Stimulated activated CD4-positive, alpha-beta T cell treated with anti-CD3 and anti-CD28 coated beads, Interleukin-1b, Interleukin-23, amount 100 ng/mL, for 4 hours (primary cell): ENCODE data around the gene LRRFIP2.
"Not testable (repeated sequence)": the region's sequence is repeated elsewhere in the genome, so short reads cannot be mapped to it uniquely, and the experiment has no call there.

Experiments used
- DNase-seq, 2 donors: peaks; one replicate each; pipeline ENCODE4 v3.0.0-alpha.2; 2020; ENCODE audit warnings: low read depth in 2 of 2

LRRFIP2 gene

DNA sequence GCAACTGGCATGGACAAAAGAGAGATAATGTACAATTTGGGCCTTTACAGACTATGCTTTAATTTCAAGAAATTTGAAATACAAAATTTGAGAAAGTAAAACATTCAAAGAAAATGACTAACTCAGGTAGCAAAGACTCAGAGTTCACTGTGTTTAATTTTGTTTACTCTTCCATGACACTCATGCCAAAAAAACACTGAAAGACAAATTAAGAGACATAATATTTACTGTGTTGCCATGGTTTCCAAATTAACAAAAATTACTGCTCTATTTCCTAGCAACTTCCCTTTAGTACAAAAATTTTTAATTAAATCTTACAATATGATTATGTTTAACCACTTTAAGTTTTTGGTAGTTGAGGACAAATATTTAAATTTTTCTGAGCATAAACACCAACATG lies 29.6 kb downstream of the LRRFIP2 start:
- no peak for DNase-seq

DNA sequence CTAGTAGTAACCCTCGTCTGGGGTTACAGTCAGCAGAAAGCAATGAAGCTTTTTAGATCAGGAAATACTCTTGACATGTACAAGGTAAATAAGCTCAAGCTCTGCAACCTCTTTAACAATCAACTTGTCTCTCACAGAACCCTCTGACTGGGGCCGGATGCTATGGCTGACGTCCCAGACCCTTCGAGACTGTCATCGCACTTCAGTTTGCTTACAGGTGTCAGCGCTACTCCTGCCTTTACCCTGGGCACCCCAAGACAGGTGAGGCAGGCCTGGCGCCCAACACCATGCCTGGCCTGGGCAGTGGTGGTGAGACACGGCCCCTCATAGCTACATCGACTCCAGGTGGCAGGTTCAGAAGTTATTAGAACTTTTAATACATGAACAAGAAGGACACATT lies 30.6 kb downstream of the LRRFIP2 start:
- no peak for DNase-seq

DNA sequence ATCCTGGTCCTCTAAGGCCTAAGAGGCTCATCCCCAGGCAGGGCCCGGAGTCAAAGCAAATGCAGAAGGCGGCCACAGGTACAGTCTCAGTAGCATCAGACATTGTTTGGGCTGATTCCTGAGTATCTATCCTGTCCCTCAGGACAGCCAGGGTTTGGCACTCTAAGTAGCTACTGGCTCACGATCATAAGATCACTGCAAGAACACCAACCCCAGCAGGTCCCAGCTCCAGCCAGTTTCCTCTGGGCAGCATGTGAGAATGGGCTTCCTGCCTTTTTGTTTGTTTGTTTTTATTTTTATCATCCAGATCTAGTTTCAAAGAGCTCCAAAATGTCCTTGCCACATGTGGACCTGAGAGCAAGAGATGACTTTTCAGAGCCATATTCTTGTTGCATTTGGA lies 32.7 kb downstream of the LRRFIP2 start:
- no peak for DNase-seq

DNA sequence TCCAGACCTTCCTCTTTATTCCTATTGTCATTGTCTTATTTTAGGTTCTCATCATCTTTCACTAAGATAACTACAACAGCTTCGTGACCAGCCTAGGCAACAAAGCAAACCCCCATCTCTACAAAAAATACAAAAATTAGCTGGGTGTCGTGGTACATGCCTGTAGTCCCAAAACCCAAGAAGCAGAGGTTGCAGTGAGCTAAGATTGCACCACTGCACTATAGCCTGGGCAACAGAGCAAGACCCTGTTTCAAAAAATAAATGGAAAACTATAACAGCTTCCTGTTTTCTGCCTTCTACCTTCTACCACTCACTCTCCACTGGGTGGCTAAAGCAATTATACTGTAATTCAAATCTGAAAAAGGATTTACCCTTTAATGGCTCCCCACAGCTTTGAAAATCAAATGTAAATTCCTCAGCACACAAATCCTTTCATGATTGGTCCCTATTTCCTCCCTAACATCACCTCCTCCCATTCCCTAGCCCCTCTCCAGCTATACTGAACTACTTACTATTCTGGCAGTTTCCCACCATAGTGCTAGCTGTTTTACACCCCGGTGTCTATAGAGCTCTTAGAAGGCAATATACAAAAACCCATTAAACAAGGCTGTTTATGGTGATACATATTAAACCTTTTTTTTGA lies 33.4 kb downstream of the LRRFIP2 start:
- no peak for DNase-seq

DNA sequence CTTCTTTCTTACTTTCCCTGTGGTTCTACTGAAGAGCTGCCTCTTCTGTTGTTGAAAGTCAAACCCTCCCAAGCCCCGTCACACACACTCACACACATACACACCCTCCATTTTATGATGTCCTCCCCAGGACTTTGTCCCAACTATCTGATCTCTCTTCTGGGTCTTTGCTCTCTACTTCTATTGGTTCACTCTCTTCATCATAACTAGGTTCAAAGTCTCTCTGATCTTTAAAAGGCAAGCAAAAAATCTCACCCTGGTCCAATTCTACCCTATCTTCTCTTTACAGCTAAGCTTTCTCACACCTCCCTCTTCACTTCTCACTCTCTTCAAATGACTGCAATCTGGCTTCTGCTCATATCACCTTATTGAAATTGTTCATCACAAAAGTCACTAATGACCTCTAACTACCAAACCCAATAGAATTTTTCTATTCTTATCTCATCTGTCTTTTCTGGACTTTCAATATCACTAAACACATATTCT lies 34.8 kb downstream of the LRRFIP2 start:
- no peak for DNase-seq

DNA sequence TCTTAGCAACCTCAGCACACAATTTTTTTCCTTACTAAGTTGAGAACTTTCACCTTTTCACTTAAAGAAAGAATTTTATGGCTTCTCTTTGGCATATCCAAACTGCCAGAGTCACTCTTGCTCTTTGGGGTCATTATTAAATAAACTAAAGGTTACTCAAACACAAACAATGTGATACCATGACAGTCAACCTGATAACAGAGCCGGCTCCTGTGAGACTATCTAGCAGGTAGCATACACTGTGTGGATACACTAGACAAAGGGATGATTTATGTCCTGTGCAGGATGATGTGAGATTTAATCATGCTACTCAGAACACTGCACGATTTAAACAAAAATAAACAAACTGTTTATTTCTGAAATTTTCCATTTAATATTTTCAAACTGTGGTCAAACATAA lies 35.6 kb downstream of the LRRFIP2 start:
- no peak for DNase-seq

DNA sequence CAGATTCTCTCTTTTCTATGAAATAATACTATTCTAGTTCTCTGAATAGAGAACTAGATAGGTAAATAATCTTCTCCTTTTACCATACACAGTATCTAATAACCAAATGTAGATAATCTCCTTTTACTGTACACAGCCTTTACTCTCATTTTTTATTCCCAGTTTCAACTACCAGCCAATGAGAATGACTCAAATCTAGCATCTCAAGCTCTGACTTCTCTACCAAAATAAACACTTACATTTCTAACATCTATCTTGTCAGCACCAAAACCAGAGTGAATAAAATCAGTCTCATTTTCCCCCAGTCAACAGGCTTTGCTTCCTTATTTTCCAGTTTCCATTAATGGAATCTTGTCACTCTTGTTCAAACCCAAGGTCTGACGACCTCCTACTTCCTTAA lies 36.9 kb downstream of the LRRFIP2 start:
- DNase-seq, result no peak

DNA sequence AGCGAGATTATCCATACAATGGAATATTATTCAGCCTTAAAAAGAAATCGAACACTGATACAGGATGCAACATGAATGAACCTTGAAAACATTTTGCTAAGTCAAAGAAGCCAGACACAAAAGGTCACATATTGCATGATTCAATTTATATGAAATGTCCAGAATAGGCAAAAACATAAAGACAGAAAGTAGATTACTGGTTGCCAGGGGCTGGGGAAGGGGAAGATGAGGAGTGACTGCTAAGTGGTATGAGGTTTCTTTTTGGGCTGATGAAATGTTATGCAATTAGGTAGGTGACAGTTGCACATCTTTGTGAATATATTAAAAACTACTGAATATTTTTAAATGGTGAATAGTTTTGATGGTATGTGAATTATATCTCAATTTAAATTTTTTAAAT lies 38.3 kb downstream of the LRRFIP2 start:
- DNase-seq, result no peak

DNA sequence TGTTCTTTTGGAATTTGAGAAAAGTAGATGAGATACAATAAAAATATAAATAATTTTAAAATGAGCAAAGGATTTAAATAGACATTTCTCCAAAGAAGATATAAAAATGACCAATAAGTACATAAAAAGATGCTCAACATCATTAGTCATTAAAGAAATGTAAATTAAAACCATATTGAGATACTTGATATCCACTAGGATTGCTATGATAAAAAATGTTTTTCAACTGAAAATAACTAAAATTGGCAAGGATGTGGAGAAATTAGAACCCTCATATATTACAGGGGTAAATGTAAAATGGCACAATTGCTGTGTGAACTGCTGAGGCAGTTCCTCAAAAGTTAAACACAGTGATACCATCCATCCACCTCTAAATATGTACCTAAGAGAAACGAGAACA lies 38.8 kb downstream of the LRRFIP2 start:
- DNase-seq, result no peak

DNA sequence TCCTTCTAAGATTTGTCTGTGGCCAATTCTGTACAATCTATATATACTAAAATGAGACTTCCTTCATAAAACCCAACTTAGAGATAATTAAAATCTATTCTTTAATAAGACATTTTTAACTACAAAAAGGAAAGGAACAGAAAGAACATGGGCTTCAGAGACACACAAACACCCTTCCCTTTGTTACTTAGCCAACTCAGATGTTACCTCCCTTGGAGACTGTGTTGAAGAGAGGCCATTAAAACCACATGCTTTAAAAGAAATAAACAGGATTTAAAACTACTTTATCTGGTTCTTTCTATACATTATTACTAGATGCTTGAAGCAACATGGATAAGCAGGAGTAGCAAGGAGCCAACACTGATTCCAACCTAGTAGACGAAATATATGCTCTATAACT lies 42.0 kb downstream of the LRRFIP2 start:
- DNase-seq, result no peak

DNA sequence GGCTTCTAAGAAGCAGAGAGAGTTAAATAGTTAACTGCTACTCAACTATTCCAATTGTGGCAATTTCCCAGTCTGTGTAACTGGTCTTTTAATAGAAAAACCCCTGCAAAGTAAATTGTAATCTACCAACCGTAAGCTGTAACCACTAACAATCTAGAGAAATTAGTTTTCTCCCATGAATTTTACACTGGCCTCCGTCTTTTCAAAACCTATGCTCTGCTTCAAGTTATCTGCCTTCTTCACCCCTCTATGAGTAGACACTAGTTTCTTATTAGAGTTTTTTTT lies 42.6 kb downstream of the LRRFIP2 start:
- DNase-seq, result no peak

DNA sequence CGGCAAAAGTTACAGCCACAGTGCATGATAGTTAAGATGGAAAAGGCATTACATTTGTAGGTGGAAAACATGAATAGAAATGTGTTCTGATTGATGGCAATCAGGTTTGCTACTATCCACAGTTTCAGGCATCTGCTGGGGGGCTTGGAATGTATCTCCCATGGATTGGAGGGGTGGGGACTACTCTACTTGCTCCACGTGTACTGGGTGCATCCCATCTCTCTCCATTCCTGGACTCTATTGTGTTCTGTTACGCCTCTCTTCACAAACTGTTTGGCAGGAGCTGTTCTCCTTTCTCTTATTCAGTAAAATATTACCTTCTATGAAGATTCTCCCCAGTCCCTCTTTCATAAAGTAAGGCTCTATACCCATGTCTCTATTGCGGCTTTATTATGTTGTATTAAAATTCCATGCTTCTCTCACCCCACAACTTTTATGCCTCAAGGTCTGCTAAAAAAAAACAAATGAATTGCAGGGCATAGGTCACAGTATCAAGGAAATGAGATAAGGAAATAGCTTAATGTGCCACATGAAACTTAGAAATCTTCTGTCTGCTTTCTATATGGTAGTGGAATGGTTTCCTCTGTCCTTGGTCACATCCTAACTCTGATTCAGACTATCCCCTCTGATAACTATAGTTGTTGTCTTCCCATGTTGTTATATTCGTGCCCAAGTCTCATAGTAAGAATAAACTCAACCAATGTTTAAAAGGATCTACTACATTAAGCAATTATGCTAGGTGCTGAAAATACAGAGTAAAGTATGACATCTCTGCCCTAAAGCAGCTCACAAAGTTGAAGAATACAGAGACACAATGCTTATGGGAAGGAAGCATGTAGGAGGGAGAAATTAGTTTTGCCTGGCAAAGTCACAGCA lies 43.2 kb downstream of the LRRFIP2 start:
- no peak for DNase-seq

DNA sequence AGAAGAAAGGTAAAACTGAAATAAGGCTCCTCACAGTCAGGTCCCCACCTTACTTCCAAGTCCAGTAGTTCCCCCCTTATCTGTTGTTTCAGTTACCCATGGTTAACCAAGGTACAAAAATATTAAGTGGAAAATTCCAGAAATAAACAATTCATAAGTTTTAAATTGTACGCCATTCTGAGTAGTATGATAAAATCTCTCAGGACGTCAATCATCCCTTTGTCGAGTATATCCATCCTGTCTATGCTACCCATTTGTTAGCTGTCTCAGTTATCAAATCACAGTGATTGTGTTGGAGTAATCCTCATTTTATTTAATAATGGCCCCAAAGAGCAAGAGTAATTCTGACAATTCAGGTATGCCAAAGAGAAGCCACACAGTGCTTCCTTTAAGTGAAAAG lies 43.9 kb downstream of the LRRFIP2 start:
- DNase-seq, result no peak

DNA sequence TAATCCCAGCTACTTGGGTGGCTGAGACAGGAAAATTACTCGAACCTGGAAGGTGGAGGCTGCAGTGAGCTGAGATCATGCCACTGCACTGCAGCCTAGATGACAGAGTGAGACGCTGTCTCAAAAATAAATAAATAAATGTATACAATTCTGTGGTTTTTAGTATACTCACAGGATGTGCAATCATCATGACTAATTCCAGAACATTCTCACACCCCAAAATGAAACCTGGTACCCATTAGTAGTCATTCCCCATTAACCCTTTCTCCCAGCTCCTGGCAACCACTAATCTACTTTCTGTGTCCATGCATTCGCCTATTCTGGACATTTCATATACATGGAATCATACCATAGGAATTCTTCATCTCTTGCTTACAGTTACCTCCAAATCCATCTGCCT lies 44.5 kb downstream of the LRRFIP2 start:
- no peak for DNase-seq

DNA sequence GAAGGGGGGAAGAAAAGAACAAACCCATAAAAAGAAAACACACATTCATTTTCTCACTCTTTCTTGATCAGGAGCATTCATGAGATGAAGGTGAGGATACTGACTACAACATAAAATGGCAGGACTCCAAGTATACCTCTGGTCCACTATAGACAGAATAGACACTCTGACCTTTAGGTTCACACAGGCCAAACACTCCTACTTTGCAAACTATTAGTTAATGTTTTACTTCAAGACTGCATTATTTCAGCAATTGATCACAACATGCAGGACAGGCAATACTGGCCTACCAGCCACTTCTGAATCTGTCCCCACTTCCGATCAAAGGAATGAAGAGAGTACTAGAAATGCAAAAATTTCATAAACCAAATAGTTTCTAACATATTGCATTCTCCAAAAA lies 47.0 kb downstream of the LRRFIP2 start:
- no peak for DNase-seq

DNA sequence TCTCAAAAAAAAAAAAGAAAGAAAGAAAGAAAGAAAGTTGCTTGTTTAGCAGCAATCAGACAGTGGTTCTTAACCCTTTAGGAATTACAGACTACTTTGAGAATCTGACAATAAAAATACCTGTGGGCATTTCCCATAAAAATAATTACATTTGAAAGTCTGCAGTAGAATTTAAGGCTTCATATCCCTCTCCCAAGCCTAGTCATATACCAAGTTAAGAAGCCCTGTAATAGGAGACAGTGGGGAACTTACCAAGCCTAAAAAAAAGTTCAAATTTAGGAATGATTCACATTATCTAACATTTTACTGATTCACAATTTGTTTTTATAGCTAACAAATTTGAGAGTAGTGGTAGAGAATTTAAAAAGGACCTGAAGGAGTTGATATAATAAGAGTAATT lies 47.5 kb downstream of the LRRFIP2 start:
- no peak for DNase-seq

DNA sequence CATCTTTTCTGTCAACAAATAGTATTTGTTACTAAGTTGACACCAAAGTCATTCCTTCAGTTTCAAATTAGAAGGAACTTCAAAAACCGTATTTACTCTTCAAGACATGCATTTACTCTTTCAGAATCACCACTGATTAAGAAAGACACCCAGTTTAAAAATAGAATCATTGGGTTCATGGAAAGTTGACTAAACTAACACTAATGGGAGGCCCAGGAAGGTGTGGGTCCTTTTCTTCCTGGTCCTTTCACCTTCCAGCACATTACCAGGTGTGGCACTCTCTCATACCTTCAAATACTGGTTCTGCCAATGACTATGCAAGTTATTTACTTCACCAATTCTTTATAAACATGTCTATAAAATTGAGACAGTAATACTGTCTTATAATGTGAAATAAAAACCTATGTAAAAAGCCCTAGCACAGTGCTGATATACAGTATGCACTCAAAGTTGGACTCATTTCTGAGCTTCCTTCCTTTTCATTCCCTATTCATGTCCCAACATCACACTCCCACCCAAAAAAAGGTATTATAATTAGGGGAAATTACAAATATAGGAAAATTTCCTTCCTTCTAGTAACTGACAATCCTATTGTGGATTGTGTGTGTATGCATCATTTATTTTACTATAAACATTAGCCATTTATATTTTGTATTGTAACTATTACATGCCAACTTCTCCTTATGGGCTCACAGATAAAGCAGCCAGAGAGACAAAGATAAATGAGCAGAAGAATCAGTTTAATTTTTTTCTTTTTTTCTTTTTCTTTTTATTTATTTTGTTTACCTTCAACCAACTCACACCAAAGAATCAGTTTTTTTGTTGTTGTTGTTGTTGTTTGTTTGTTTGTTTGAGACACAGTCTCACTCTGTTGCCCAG lies 48.9 kb downstream of the LRRFIP2 start:
- no peak for DNase-seq

DNA sequence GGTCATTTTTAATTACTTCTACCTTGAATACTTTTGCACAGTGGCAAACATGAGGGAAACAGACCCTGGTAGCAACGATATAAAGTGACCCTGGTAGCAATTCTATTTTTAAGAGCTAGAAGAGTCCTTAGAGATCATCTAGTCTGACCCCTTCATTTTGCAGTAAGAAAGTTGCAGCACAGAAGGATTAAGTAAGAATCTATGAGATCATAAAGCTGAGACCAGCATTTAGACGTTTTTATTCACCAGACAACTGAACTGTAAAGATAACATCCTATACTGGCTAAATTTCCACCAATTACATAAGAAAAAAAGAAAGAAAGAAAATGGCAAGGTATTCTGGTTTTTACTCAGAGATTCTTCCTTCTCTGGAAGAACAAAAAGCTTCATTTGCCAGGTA lies 49.9 kb downstream of the LRRFIP2 start:
- no peak for DNase-seq

DNA sequence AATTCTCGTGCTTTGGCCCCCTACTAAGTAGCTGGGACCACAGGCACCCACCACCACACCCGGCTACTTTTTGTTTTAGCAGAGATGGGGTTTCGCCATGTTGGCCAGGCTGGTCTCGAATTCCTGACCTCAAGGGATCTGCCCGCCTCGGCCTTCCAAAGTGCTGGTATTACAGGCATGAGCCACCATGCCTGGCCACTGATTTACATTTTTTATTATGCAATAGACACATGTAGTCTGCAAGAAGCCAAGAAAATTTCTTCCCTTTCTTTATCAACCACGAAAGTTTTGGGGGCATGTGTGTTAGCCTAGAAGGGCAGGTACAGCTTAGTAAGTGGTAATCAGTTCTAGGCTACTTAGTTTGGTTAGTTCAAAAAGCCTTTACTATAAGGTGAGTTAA lies 51.1 kb downstream of the LRRFIP2 start:
- DNase-seq, result no peak

DNA sequence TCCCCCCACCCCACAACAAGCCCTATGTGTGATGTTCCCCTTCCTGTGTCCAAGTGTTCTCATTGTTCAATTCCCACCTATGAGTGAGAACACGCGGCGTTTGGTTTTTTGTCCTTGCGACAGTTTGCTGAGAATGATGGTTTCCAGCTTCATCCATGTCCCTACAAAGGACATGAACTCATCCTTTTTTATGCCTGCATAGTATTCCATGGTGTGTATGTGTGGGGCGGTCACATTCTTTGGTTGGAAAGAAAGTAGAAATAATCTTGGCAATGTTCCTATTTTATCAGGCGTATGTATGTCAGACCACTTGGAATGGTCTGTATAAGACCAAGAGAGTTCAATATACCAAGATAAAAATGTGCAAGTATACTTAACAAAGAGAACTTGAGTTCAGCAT lies 52.3 kb downstream of the LRRFIP2 start:
- DNase-seq, result not testable (repeated sequence)

DNA sequence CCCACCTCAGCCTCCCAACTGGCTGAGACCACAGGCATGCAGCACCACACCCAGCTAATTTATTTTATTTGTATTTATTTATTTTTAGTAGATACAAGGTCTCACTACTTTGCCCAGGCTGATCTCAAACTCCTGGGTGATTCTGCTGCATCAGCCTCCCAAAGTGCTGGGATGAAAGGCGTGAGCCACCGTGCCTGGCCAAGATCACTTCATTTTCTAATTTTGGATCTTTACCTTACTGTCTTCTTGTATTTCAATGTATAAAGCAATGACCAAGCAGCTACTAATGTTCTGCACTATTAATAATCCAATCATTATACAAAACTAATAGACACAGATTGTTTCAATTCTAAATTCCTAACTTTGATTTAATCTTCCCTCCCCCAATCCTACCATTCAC lies 56.2 kb downstream of the LRRFIP2 start:
- DNase-seq, result no peak

DNA sequence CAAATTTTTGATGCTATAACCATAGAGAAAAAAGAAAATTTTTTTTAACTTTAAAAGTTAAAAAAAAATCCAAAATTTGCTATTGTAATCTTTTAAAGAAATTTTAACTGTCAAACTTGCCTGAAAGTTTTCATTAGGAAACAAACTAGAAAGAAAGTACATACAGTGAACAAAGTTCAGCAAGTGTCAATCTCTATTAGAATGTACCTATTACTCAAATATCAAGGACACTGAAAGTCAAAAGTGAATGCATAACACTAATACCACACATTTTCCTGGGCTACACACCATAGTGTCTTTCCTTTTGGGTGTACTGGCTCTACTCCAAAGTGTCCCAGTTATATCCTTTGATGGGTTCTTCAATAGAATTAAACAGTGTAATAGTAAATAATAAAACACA lies 56.8 kb downstream of the LRRFIP2 start:
- DNase-seq, result no peak

DNA sequence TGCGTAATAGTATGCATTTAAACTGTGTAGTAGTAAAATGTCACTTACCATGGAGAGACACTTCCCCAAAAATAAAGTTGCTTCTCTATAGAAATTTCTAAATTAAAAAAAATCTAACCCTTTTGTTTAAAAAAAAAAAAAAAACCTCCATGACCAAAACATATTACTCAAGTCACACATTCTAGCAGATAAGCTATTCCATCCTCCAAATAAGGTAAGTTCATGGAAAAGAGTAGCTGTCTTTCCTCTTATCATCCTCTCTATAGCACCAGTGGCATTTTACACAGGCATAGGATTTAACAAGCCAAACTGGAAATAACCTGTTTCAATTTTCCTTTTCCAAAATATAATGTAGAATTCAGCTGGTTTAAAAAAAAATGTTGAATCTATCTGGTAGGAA lies 57.4 kb downstream of the LRRFIP2 start:
- DNase-seq, result no peak
